ENCODE results near the gene CCR7. TPM values are rescaled to one million over a fixed set of nuclear protein-coding genes. Genes with fewer than 3 reads are reported as not detected.

The CCR7 gene
- polyA plus RNA-seq, 1 of the 3 experiments (the other 2 are of a cell fraction): not detected

GRCh38 chr17:40598301-40598618 lies 33.0 kb upstream of the CCR7 start:
- H3K4me3 ChIP-seq (ENCODE audit: low read depth in 2 of 2, low read length in 1 of 2): no peak overlapping the region
- H3K4me2 ChIP-seq: no peak overlapping the region
- no peak overlapping the region for H3K27ac ChIP-seq (ENCODE audit: low read depth in 2 of 2, low read length in 1 of 2)
- ChIA-PET POLR2A (no interaction called here), CTCF (no interaction called here)
- H4K20me1 ChIP-seq (ENCODE audit: insufficient read depth): no peaks in the 10 kb centered on the region
- H3K79me2 ChIP-seq (ENCODE audit: insufficient read depth): no peaks in the 10 kb centered on the region
- no peak for DNase-seq
- no peak overlapping the region for H3K9ac ChIP-seq
- TF ChIP-seq GABPA (IDR thresholded peaks at IDR 0.05; ENCODE audit: low read depth) (no peak), JUND (IDR thresholded peaks at IDR 0.05) (no peak), FOSL2 (IDR thresholded peaks at IDR 0.05; ENCODE audit: borderline replicate concordance, low read depth) (no peak), RFX5 (IDR thresholded peaks at IDR 0.05; ENCODE audit: low read length) (no peak), EP300 (IDR thresholded peaks at IDR 0.05; ENCODE audit: borderline replicate concordance in 1 of 2, low read depth in 1 of 2, low read length in 1 of 2) (no peak), CTCF (IDR thresholded peaks at IDR 0.05) (no peak), SIN3A (IDR thresholded peaks at IDR 0.05; ENCODE audit: borderline replicate concordance, low read depth, low read length) (no peak), FOXM1 (IDR thresholded peaks at IDR 0.05; ENCODE audit: low read depth) (no peak), TCF12 (IDR thresholded peaks at IDR 0.05) (no peak), RCOR1 (IDR thresholded peaks at IDR 0.05; ENCODE audit: low read length) (no peak), GATA2 (CRISPR knock-in tag; IDR thresholded peaks at IDR 0.05) (no peak), MAX (IDR thresholded peaks at IDR 0.05; ENCODE audit: low read depth) (no peak), MEF2A (IDR thresholded peaks at IDR 0.05; ENCODE audit: borderline replicate concordance, low read depth) (no peak), EZH2phosphoT487 (IDR thresholded peaks at IDR 0.05; ENCODE audit: borderline replicate concordance, low read depth) (no peak)
- peaks cover 7% of the 10 kb centered on the region; the same call in 1 of the 2 replicates for H3K27me3 ChIP-seq (ENCODE audit: insufficient read depth)
- H3K9me2 ChIP-seq: no peaks in the 10 kb centered on the region
- WGBS (ENCODE audit: low lambda C conversion rate): 68% methylated on average over 5 of the region's 5 CpGs
- no peaks in the 10 kb centered on the region for H3F3A ChIP-seq (replicated peaks; ENCODE audit: insufficient read depth)
- no peaks in the 10 kb centered on the region for H3K36me3 ChIP-seq (replicated peaks in 1 of 2; ENCODE audit: control insufficient read depth in 1 of 2, insufficient read depth in 2 of 2, low read length in 1 of 2)
- H3K9me3 ChIP-seq: no peaks in the 10 kb centered on the region
- no peaks in the 10 kb centered on the region for H3K4me1 ChIP-seq (ENCODE audit: control insufficient read depth in 1 of 2, insufficient read depth in 2 of 2, low read depth in 1 of 2, low read length in 1 of 2)
- H2AFZ ChIP-seq (ENCODE audit: low read depth): no peak overlapping the region

GRCh38 chr17:40597556-40598300 lies 32.5 kb upstream of the CCR7 start:
- 61% methylated on average over 8 of the region's 9 CpGs for WGBS (ENCODE audit: low lambda C conversion rate)
- CTCF ChIA-PET: interaction anchor here (0.7 kb wide), 1 partner anchor 180 kb away, joined by 3 read pairs; no protein-coding TSS in a partner anchor
- TF ChIP-seq FOSL2 (IDR thresholded peaks at IDR 0.05; ENCODE audit: borderline replicate concordance, low read depth) (no peak), RXRA (IDR thresholded peaks at IDR 0.05; ENCODE audit: borderline replicate concordance, low read depth) (no peak), REST (IDR thresholded peaks at IDR 0.05; ENCODE audit: low read depth, low read length) (no peak), EP300 (IDR thresholded peaks at IDR 0.05; ENCODE audit: borderline replicate concordance in 1 of 2, low read depth in 1 of 2, low read length in 1 of 2) (no peak), TCF12 (IDR thresholded peaks at IDR 0.05) (no peak)

More at GRCh38 chr17:40597556-40598300, 32.5 kb upstream of the CCR7 start:
- Histone ChIP-seq H3K9me3 (no peaks in the 10 kb centered on the region), H3K79me2 (ENCODE audit: insufficient read depth) (no peaks in the 10 kb centered on the region), H3K4me2 (no peak overlapping the region), H3K4me1 (ENCODE audit: control insufficient read depth in 1 of 2, insufficient read depth in 2 of 2, low read depth in 1 of 2, low read length in 1 of 2) (no peaks in the 10 kb centered on the region), H3K4me3 (ENCODE audit: low read depth in 2 of 2, low read length in 1 of 2) (no peak overlapping the region), H3K9ac (no peak overlapping the region), H3K27me3 (ENCODE audit: insufficient read depth) (peaks cover 2% of the 10 kb centered on the region; the same call in 1 of the 2 replicates), H3K36me3 (replicated peaks in 1 of 2; ENCODE audit: control insufficient read depth in 1 of 2, insufficient read depth in 2 of 2, low read length in 1 of 2) (no peaks in the 10 kb centered on the region), H3K27ac (ENCODE audit: low read depth in 2 of 2, low read length in 1 of 2) (no peak overlapping the region), H3F3A (replicated peaks; ENCODE audit: insufficient read depth) (no peaks in the 10 kb centered on the region), H4K20me1 (ENCODE audit: insufficient read depth) (no peaks in the 10 kb centered on the region), H3K9me2 (no peaks in the 10 kb centered on the region), H2AFZ (ENCODE audit: low read depth) (no peak overlapping the region)
- POLR2A ChIA-PET: no interaction called here
- no peak for DNase-seq

Data from SK-N-SH (cell line).